ENCODE data around the gene PRR36. TPM values are rescaled to one million over a fixed set of nuclear protein-coding genes. Genes with fewer than 3 reads are reported as not detected.

Gene PRR36
- total and polyA plus RNA-seq, 10 of the 15 experiments (the other 5 are each of a cell fraction or from before 2014, with no cell fraction given) = 0.04 TPM; not detected in 9

DNA sequence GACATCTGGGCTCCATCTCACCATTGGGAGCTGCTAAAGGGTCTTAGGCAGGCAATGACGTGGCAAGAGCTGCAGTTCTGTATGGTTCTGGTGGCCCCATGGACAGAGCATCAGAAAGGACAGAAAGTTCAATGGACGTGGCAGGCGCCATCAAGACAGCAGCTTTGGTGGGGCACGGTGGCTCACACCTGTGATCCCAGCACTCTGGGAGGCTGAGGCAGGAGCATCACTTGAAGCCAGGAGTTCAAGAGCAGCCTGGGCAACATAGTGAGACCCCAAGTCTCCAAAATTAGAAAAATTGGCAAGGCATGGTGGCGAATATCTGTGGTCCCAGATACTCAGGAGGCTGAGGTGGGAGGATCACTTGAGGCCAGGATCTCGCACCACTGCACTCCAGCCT lies 34.7 kb downstream of the PRR36 start:
- ChIA-PET RAD21 (ENCODE audit: unreplicated experiment) (no interaction called here), CTCF (interaction anchor here (0.6 kb wide), 1 partner anchor 22 kb away, joined by 4 read pairs; no protein-coding TSS in a partner anchor), POLR2A (interaction anchor here (0.6 kb wide), 1 partner anchor 1529 kb away, joined by 8 read pairs; no protein-coding TSS in a partner anchor), SMC1A (ENCODE audit: uncharacterized antibody, unreplicated experiment) (no interaction called here)
- Histone ChIP-seq H2AFZ (ENCODE audit: control insufficient read depth, low read depth, low read length) (no peak overlapping the region), H3K9me3 (replicated peaks; ENCODE audit: control insufficient read depth, insufficient read depth, low read length) (no peaks in the 10 kb centered on the region; the same call in 2 of the 3 replicates), H3K36me3 (ENCODE audit: control insufficient read depth in 2 of 2, insufficient read depth in 2 of 2, low read length in 1 of 2) (no peaks in the 10 kb centered on the region), H4K20me1 (ENCODE audit: control insufficient read depth, insufficient read depth) (no peaks in the 10 kb centered on the region), H3K79me2 (ENCODE audit: control insufficient read depth, insufficient read depth, low read length) (no peaks in the 10 kb centered on the region), H3K4me1 (ENCODE audit: control insufficient read depth, insufficient read depth, low read length) (peaks cover 3% of the 10 kb centered on the region; the same call in 1 of the 2 replicates), H3K4me2 (ENCODE audit: control insufficient read depth, insufficient read depth) (no peak overlapping the region), H3K27me3 (replicated peaks in 1 of 2; ENCODE audit: control insufficient read depth in 2 of 2, insufficient read depth in 2 of 2, low read length in 1 of 2) (no peaks in the 10 kb centered on the region), H3K27ac (ENCODE audit: control insufficient read depth, insufficient read depth) (no peak overlapping the region), H3K4me3 (no peak overlapping the region), H3K9ac (ENCODE audit: control insufficient read depth, insufficient read depth, low read length) (no peak overlapping the region)
- 77% methylated on average over 6 of the region's 6 CpGs for WGBS (ENCODE audit: insufficient coverage, insufficient replicate concordance, low lambda C conversion rate, missing lambda C conversion rate)
- no peak for DNase-seq (ENCODE audit: low read depth, low spot score)
- no peak for TF ChIP-seq NBN (IDR thresholded peaks at IDR 0.05)
- no peak for TF ChIP-seq RBBP5 (conservative IDR thresholded peaks at IDR 0.05)
- TF ChIP-seq, protein P1, sequence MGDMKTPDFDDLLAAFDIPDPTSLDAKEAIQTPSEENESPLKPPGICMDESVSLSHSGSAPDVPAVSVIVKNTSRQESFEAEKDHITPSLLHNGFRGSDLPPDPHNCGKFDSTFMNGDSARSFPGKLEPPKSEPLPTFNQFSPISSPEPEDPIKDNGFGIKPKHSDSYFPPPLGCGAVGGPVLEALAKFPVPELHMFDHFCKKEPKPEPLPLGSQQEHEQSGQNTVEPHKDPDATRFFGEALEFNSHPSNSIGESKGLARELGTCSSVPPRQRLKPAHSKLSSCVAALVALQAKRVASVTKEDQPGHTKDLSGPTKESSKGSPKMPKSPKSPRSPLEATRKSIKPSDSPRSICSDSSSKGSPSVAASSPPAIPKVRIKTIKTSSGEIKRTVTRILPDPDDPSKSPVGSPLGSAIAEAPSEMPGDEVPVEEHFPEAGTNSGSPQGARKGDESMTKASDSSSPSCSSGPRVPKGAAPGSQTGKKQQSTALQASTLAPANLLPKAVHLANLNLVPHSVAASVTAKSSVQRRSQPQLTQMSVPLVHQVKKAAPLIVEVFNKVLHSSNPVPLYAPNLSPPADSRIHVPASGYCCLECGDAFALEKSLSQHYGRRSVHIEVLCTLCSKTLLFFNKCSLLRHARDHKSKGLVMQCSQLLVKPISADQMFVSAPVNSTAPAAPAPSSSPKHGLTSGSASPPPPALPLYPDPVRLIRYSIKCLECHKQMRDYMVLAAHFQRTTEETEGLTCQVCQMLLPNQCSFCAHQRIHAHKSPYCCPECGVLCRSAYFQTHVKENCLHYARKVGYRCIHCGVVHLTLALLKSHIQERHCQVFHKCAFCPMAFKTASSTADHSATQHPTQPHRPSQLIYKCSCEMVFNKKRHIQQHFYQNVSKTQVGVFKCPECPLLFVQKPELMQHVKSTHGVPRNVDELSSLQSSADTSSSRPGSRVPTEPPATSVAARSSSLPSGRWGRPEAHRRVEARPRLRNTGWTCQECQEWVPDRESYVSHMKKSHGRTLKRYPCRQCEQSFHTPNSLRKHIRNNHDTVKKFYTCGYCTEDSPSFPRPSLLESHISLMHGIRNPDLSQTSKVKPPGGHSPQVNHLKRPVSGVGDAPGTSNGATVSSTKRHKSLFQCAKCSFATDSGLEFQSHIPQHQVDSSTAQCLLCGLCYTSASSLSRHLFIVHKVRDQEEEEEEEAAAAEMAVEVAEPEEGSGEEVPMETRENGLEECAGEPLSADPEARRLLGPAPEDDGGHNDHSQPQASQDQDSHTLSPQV (IDR thresholded peaks at IDR 0.05) = no peak
- TF ChIP-seq, protein P2, sequence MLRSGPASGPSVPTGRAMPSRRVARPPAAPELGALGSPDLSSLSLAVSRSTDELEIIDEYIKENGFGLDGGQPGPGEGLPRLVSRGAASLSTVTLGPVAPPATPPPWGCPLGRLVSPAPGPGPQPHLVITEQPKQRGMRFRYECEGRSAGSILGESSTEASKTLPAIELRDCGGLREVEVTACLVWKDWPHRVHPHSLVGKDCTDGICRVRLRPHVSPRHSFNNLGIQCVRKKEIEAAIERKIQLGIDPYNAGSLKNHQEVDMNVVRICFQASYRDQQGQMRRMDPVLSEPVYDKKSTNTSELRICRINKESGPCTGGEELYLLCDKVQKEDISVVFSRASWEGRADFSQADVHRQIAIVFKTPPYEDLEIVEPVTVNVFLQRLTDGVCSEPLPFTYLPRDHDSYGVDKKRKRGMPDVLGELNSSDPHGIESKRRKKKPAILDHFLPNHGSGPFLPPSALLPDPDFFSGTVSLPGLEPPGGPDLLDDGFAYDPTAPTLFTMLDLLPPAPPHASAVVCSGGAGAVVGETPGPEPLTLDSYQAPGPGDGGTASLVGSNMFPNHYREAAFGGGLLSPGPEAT (IDR thresholded peaks at IDR 0.05; ENCODE audit: low read depth) = no peak
- intact Hi-C loops (cut with micrococcal nuclease; ENCODE audit: unreplicated experiment) = no loop called here
- no TSS peak for BruUV-seq (replicated peaks)
- no peak for ATAC-seq
- in situ Hi-C loops (cut with MboI) = no loop called here
- no peak for FAIRE-seq
